ENCODE measurements around the gene HSF4.

The HSF4 gene

GRCh38 chr16:67145746-67146145 is 18.8 kb upstream of the HSF4 start:
- Mint-ChIP-seq H3K4me1 (peaks cover 0 to 3% of the 10 kb centered on the region in 2 donors), H3K27ac (no peak overlapping the region), H3K36me3 (peaks cover 69 to 79% of the 10 kb centered on the region in 2 donors), H3K9me3 (no peaks in the 10 kb centered on the region), H3K27me3 (peaks cover 13 to 18% of the 10 kb centered on the region in 2 donors), H3K4me3 (no peak overlapping the region)
- no peak for DNase-seq
- ATAC-seq (replicated peaks) = no peak

GRCh38 chr16:67146523-67147357 is 17.8 kb upstream of the HSF4 start:
- peaks cover 5 to 6% of the 10 kb centered on the region in 2 donors for H3K4me1 Mint-ChIP-seq
- H3K4me3 Mint-ChIP-seq = no peak overlapping the region
- ATAC-seq (replicated peaks) (no peak), DNase-seq (no peak)
- H3K36me3 Mint-ChIP-seq = peaks cover 61 to 75% of the 10 kb centered on the region in 2 donors
- H3K27me3 Mint-ChIP-seq = peaks cover 23% of the 10 kb centered on the region in 2 donors
- no peak overlapping the region for H3K27ac Mint-ChIP-seq
- H3K9me3 Mint-ChIP-seq = no peaks in the 10 kb centered on the region

GRCh38 chr16:67147437-67148140 is 17.0 kb upstream of the HSF4 start:
- peaks cover 53 to 67% of the 10 kb centered on the region in 2 donors for H3K36me3 Mint-ChIP-seq

GRCh38 chr16:67148221-67148620 is 16.3 kb upstream of the HSF4 start:
- H3K27ac Mint-ChIP-seq = no peak overlapping the region
- H3K4me3 Mint-ChIP-seq = peak overlapping the region in 1 of 2 donors; percentile 13
- H3K9me3 Mint-ChIP-seq = no peaks in the 10 kb centered on the region
- DNase-seq (no peak), ATAC-seq (replicated peaks) (no peak)
- peaks cover 11% of the 10 kb centered on the region in 2 donors for H3K4me1 Mint-ChIP-seq
- H3K36me3 Mint-ChIP-seq = peaks cover 48 to 62% of the 10 kb centered on the region in 2 donors
- H3K27me3 Mint-ChIP-seq = peaks cover 29 to 33% of the 10 kb centered on the region in 2 donors

More at GRCh38 chr16:67147437-67148140, 17.0 kb upstream of the HSF4 start:
- peaks cover 5 to 6% of the 10 kb centered on the region in 2 donors for H3K4me1 Mint-ChIP-seq
- no peak overlapping the region for H3K27ac Mint-ChIP-seq
- no peak overlapping the region for H3K4me3 Mint-ChIP-seq
- no peaks in the 10 kb centered on the region for H3K9me3 Mint-ChIP-seq
- DNase-seq (no peak), ATAC-seq (replicated peaks) (no peak)
- peaks cover 23 to 26% of the 10 kb centered on the region in 2 donors for H3K27me3 Mint-ChIP-seq

GRCh38 chr16:67148656-67149275 is 15.8 kb upstream of the HSF4 start:
- Mint-ChIP-seq H3K27me3 (peaks cover 30 to 35% of the 10 kb centered on the region in 2 donors), H3K4me1 (peaks cover 14 to 15% of the 10 kb centered on the region in 2 donors), H3K4me3 (peak overlapping the region in 1 of 2 donors; percentile 69), H3K36me3 (peaks cover 45 to 60% of the 10 kb centered on the region in 2 donors), H3K9me3 (no peaks in the 10 kb centered on the region), H3K27ac (peak overlapping the region; percentile 73)
- no peak for DNase-seq
- ATAC-seq (replicated peaks) = no peak

GRCh38 chr16:67149276-67150046 is 15.1 kb upstream of the HSF4 start:
- Mint-ChIP-seq H3K27ac (peak overlapping the region; percentile 73), H3K36me3 (peaks cover 48 to 60% of the 10 kb centered on the region in 2 donors), H3K9me3 (no peaks in the 10 kb centered on the region), H3K4me1 (peaks cover 14 to 19% of the 10 kb centered on the region in 2 donors), H3K4me3 (peak overlapping the region; percentile 54 to 69), H3K27me3 (peaks cover 30 to 35% of the 10 kb centered on the region in 2 donors)
- DNase-seq (no peak), ATAC-seq (replicated peaks) (no peak)

- Mint-ChIP-seq H3K4me3 (peak overlapping the region; percentile 77 to 78), H3K4me1 (peaks cover 16 to 22% of the 10 kb centered on the region in 2 donors), H3K36me3 (peaks cover 42 to 54% of the 10 kb centered on the region in 2 donors), H3K9me3 (no peaks in the 10 kb centered on the region), H3K27ac (no peak overlapping the region), H3K27me3 (peaks cover 32 to 38% of the 10 kb centered on the region in 2 donors)
- DNase-seq = no peak
- peak; percentile 59 to 64 for ATAC-seq (replicated peaks)
Observed at GRCh38 chr16:67150047-67150832, 14.3 kb upstream of the HSF4 start.

- H3K4me1 Mint-ChIP-seq = peaks cover 19 to 29% of the 10 kb centered on the region in 2 donors
- DNase-seq = no peak
- H3K27ac Mint-ChIP-seq = peak within 1 kb of the TSS; percentile 62
- H3K4me3 Mint-ChIP-seq = peak within 1 kb of the TSS; percentile 77 to 78
- peaks cover 33 to 41% of the 10 kb centered on the region in 2 donors for H3K27me3 Mint-ChIP-seq
- peak; percentile 41 to 44 for ATAC-seq (replicated peaks)
- no peaks in the 10 kb centered on the region for H3K9me3 Mint-ChIP-seq
- peaks cover 37 to 51% of the 10 kb centered on the region in 2 donors for H3K36me3 Mint-ChIP-seq
Observed at GRCh38 chr16:67150833-67151396, 13.6 kb upstream of the HSF4 start, which contains the start of gene B3GNT9. Gene B3GNT9, minus strand, starts transcription at chr16:67150998. Its CDS starts 513 bp downstream, at chr16:67150485.

GRCh38 chr16:67151431-67152097 is 13.0 kb upstream of the HSF4 start:
- no peaks in the 10 kb centered on the region for H3K9me3 Mint-ChIP-seq
- H3K36me3 Mint-ChIP-seq = peaks cover 34 to 47% of the 10 kb centered on the region in 2 donors
- peak overlapping the region; percentile 62 for H3K27ac Mint-ChIP-seq
- peak overlapping the region; percentile 77 to 78 for H3K4me3 Mint-ChIP-seq
- ATAC-seq (replicated peaks) = no peak
- H3K4me1 Mint-ChIP-seq = peaks cover 24 to 35% of the 10 kb centered on the region in 2 donors
- peaks cover 33 to 41% of the 10 kb centered on the region in 2 donors for H3K27me3 Mint-ChIP-seq
- DNase-seq = no peak

- no peak for DNase-seq
- Mint-ChIP-seq H3K27me3 (peaks cover 15 to 28% of the 10 kb centered on the region in 2 donors), H3K27ac (no peak overlapping the region), H3K4me3 (peak overlapping the region; percentile 81 to 83), H3K36me3 (peaks cover 10 to 19% of the 10 kb centered on the region in 2 donors), H3K9me3 (no peaks in the 10 kb centered on the region), H3K4me1 (peaks cover 40 to 61% of the 10 kb centered on the region in 2 donors)
- ATAC-seq (replicated peaks) = no peak
Observed at GRCh38 chr16:67154578-67155294, 9.8 kb upstream of the HSF4 start.

- peak overlapping the region; percentile 81 to 83 for H3K4me3 Mint-ChIP-seq
- no peaks in the 10 kb centered on the region for H3K9me3 Mint-ChIP-seq
- no peak overlapping the region for H3K27ac Mint-ChIP-seq
- peaks cover 10 to 19% of the 10 kb centered on the region in 2 donors for H3K36me3 Mint-ChIP-seq
- ATAC-seq (replicated peaks) (peak; percentile 44 to 59), DNase-seq (peak; percentile 67)
- H3K27me3 Mint-ChIP-seq = peaks cover 15 to 28% of the 10 kb centered on the region in 2 donors
- H3K4me1 Mint-ChIP-seq = peaks cover 40 to 67% of the 10 kb centered on the region in 2 donors
Observed at GRCh38 chr16:67155295-67156142, 9.0 kb upstream of the HSF4 start.
